Vagina (tissue), 2 donors: ENCODE data around the gene ABCC8.

ENCODE experiments used
- POLR2A ChIP-seq, 2 donors: fragments of 450-650 bp; IDR thresholded peaks; one replicate each; pipeline ENCODE4 v1.6.1; 2017; ENCODE audit warnings: antibody characterized with exemption in 2 of 2, mild to moderate bottlenecking in 2 of 2, moderate library complexity in 2 of 2
- POLR2AphosphoS5 ChIP-seq, 2 donors: sonication (generic); formaldehyde crosslinking; IDR thresholded peaks; one replicate each; pipeline ENCODE4 v1.9.0; 2017; ENCODE audit warnings: antibody characterized with exemption in 2 of 2, mild to moderate bottlenecking in 2 of 2, low read depth in 1 of 2; ENCODE audit not compliant: insufficient read depth in 1 of 2
- TF ChIP-seq, protein P1 (sequence below), 3 experiments: fragments of 450-650 bp in 2 of 3; fragments of 200-600 bp in 1 of 3; sonication (generic) in 1 of 3; IDR thresholded peaks; one replicate each; pipeline ENCODE4 v1.5.1; 2017 to 2019; ENCODE audit warnings: antibody characterized with exemption in 3 of 3, mild to moderate bottlenecking in 2 of 3, moderate library complexity in 2 of 3

GRCh38 chr11:17472467-17472866, 4.2 kb downstream of the ABCC8 start:
- TF ChIP-seq, protein P1, sequence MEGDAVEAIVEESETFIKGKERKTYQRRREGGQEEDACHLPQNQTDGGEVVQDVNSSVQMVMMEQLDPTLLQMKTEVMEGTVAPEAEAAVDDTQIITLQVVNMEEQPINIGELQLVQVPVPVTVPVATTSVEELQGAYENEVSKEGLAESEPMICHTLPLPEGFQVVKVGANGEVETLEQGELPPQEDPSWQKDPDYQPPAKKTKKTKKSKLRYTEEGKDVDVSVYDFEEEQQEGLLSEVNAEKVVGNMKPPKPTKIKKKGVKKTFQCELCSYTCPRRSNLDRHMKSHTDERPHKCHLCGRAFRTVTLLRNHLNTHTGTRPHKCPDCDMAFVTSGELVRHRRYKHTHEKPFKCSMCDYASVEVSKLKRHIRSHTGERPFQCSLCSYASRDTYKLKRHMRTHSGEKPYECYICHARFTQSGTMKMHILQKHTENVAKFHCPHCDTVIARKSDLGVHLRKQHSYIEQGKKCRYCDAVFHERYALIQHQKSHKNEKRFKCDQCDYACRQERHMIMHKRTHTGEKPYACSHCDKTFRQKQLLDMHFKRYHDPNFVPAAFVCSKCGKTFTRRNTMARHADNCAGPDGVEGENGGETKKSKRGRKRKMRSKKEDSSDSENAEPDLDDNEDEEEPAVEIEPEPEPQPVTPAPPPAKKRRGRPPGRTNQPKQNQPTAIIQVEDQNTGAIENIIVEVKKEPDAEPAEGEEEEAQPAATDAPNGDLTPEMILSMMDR (IDR thresholded peaks at IDR 0.05) = no peak
- TF ChIP-seq POLR2AphosphoS5 (IDR thresholded peaks at IDR 0.05; ENCODE audit: insufficient read depth in 1 of 2, low read depth in 1 of 2) (no peak), POLR2A (IDR thresholded peaks at IDR 0.05) (no peak)
